Fibroblast of skin of back (primary cell): ENCODE data around the gene PRL.

Source experiments
- DNase-seq: peaks from one replicate; pipeline ENCODE4 v3.0.0-alpha.2; 2013

PRL gene

GRCh38 chr6:22294301-22294700 is 2.5 kb downstream of the PRL start:
- DNase-seq: no peak

GRCh38 chr6:22290045-22290444 is 6.8 kb downstream of the PRL start:
- DNase-seq: no peak

- no peak for DNase-seq
Measured at GRCh38 chr6:22288721-22289120, 8.1 kb downstream of the PRL start.

- DNase-seq: no peak
Measured at GRCh38 chr6:22284666-22285065, 12.2 kb downstream of the PRL start.

GRCh38 chr6:22281341-22282085 is 15.3 kb downstream of the PRL start:
- no peak for DNase-seq

GRCh38 chr6:22279427-22279826 is 17.4 kb downstream of the PRL start:
- DNase-seq: no peak

- DNase-seq: peak; percentile 53
Measured at GRCh38 chr6:22271081-22271480, 25.8 kb downstream of the PRL start.

- DNase-seq: no peak
Measured at GRCh38 chr6:22263748-22264147, 33.1 kb downstream of the PRL start.

GRCh38 chr6:22254886-22255285 is 42.0 kb downstream of the PRL start:
- DNase-seq: no peak

- DNase-seq: no peak
Measured at GRCh38 chr6:22253955-22254655, 42.7 kb downstream of the PRL start.

GRCh38 chr6:22251348-22251747 is 45.5 kb downstream of the PRL start:
- peak; percentile 86 for DNase-seq

- DNase-seq: no peak
Measured at GRCh38 chr6:22250486-22250885, 46.4 kb downstream of the PRL start.

GRCh38 chr6:22249711-22250350 is 47.0 kb downstream of the PRL start:
- no peak for DNase-seq

GRCh38 chr6:22248513-22249308 is 48.1 kb downstream of the PRL start:
- DNase-seq: peak; percentile 94

GRCh38 chr6:22247916-22248482 is 48.8 kb downstream of the PRL start:
- DNase-seq: no peak

- no peak for DNase-seq
Measured at GRCh38 chr6:22240025-22240424, 56.8 kb downstream of the PRL start.

GRCh38 chr6:22239261-22239921 is 57.4 kb downstream of the PRL start:
- peak; percentile 89 for DNase-seq

- no peak for DNase-seq
Measured at GRCh38 chr6:22238861-22239260, 58.0 kb downstream of the PRL start.

GRCh38 chr6:22237526-22237925 is 59.3 kb downstream of the PRL start:
- no peak for DNase-seq
